Psoas muscle (tissue), 8 donors: ENCODE data around the gene HOATZ. TPM values are rescaled to one million over a fixed set of nuclear protein-coding genes. Genes with fewer than 3 reads are reported as not detected.

Experiments used
- ATAC-seq, 4 donors: fragments of 200-7000 bp; cut with Tn5 transposase; one replicate each; pipeline ENCODE4 v1.9.1; 2020; ENCODE audit warnings: moderate library complexity in 3 of 4, mild to moderate bottlenecking in 2 of 4
- DNase-seq, 2 donors: peaks; one replicate each; pipeline ENCODE4 v3.0.0-alpha.2; 2020
- H3K27ac ChIP-seq: fragments of 200-600 bp; one replicate; pipeline ENCODE4 v1.8.0; 2022
- H3K27me3 ChIP-seq, 3 donors: fragments of 200-600 bp in 1 of 3; one replicate each; pipeline versions ENCODE4 v1.6.1 to v1.8.0; 2013 to 2022; ENCODE audit warnings: low read length in 2 of 3, mild to moderate bottlenecking in 2 of 3, moderate library complexity in 1 of 3; ENCODE audit not compliant: insufficient read depth in 3 of 3
- H3K36me3 ChIP-seq, 2 donors: fragments of 200-600 bp in 1 of 2; one replicate each; pipeline versions ENCODE4 v1.6.1 to v1.8.0; 2013 to 2022; ENCODE audit warnings: low read depth in 1 of 2, mild to moderate bottlenecking in 1 of 2, moderate library complexity in 1 of 2; ENCODE audit not compliant: insufficient read depth in 1 of 2
- H3K4me1 ChIP-seq: fragments of 200-600 bp; one replicate; pipeline ENCODE4 v1.8.0; 2022
- H3K4me3 ChIP-seq: fragments of 200-600 bp; one replicate; pipeline ENCODE4 v1.8.0; 2022; ENCODE audit warnings: mild to moderate bottlenecking
- H3K9me3 ChIP-seq: fragments of 200-600 bp; one replicate; pipeline ENCODE4 v1.8.0; 2022
- CTCF ChIP-seq: fragments of 200-600 bp; IDR thresholded peaks from one replicate; pipeline ENCODE4 v1.8.0; 2022; ENCODE audit warnings: antibody characterized with exemption
- WGBS, 3 donors: extraction: QIAGEN DNeasy Blood & Tissue Kit; methylation state at CpG; one replicate each; pipeline versions ENCODE4 v1.1.6 to v1.1.7; 2013; 5-methylcytosine and 5-hydroxymethylcytosine counted together
- intact Hi-C, 2 donors: fragments of 100-400 bp; cut with DNase I; formaldehyde crosslinking; loops; one replicate each; pipeline versions ENCODE4 v1.11.0 to v1.14.2; 2022
- polyA plus RNA-seq, 3 donors: library from polyadenylated mRNA; stranded (reverse); fragments of 200-250 nt; gene quantifications; one replicate each; pipeline ENCODE4 v1.2.3, GENCODE V29; 2013
- total RNA-seq, 4 donors: library from RNA; stranded (reverse); fragmentation: NEBNext Ultra II Directional in 2 of 4; extraction: Animal tissue kit (Norgen Biotek cat#: 25700) in 2 of 4; gene quantifications; one replicate each; pipeline versions ENCODE4 v1.2.1 to v1.2.4, GENCODE V29; 2021 to 2023
- donor health status: healthy with polysubstance abuse.
- donor health status: DM: no; HTN: no; CAD: no; lungs with moderate emphysema.
- donor health status: Bipolar disorder and iron deficiency.
- donor health status: healthy.
- donor health status: DM: yes; HTN: yes; CAD: no.
- donor health status: DM: no; HTN: no; CAD: no.
- donor health status: DM: no; HTN: no; CAD: no.
- donor health status: DM: yes; HTN: yes; CAD: no.

Gene HOATZ
- total and polyA plus RNA-seq, 7 donors, result not detected

- no peaks in the 10 kb centered on the region for H3K27me3 ChIP-seq
- H3K4me3 ChIP-seq, result no peak overlapping the region
- WGBS, 3 donors, result 57 to 80% (median 68%) methylated on average over 6 of the region's 6 CpGs
- ATAC-seq (no peak), DNase-seq (no peak)
- H3K4me1 ChIP-seq, result peaks cover 18% of the 10 kb centered on the region
- H3K27ac ChIP-seq, result no peak overlapping the region
- no peaks in the 10 kb centered on the region for H3K36me3 ChIP-seq
- intact Hi-C loops, result no loop called here
- no peak for TF ChIP-seq CTCF
- H3K9me3 ChIP-seq, result no peaks in the 10 kb centered on the region
Observed at GRCh38 chr11:111570796-111571195, 56.2 kb downstream of the HOATZ start.

- no peak for ATAC-seq
- H3K4me1 ChIP-seq, result peaks cover 18% of the 10 kb centered on the region
- intact Hi-C loops, result no loop called here
- no peak for TF ChIP-seq CTCF
- H3K9me3 ChIP-seq, result no peaks in the 10 kb centered on the region
- no peaks in the 10 kb centered on the region for H3K36me3 ChIP-seq
- no peaks in the 10 kb centered on the region for H3K27me3 ChIP-seq
- H3K4me3 ChIP-seq, result no peak overlapping the region
- H3K27ac ChIP-seq, result no peak overlapping the region
- DNase-seq, result no peak
- 66 to 68% (median 67%) methylated on average over 6 of the region's 6 CpGs for WGBS, 3 donors
Observed at GRCh38 chr11:111571829-111572501, 57.4 kb downstream of the HOATZ start.

GRCh38 chr11:111572581-111572980 lies 58.0 kb downstream of the HOATZ start:
- no peak for ATAC-seq
- H3K4me3 ChIP-seq, result no peak overlapping the region
- H3K27me3 ChIP-seq, result no peaks in the 10 kb centered on the region
- WGBS, 3 donors, result 86 to 91% (median 88%) methylated on average over 3 of the region's 3 CpGs
- peaks cover 18% of the 10 kb centered on the region for H3K4me1 ChIP-seq
- no peak for DNase-seq
- no peak overlapping the region for H3K27ac ChIP-seq
- H3K36me3 ChIP-seq, result no peaks in the 10 kb centered on the region
- no peaks in the 10 kb centered on the region for H3K9me3 ChIP-seq
- no peak for TF ChIP-seq CTCF
- intact Hi-C loops, result no loop called here

GRCh38 chr11:111573821-111574249 lies 59.3 kb downstream of the HOATZ start:
- Histone ChIP-seq H3K9me3 (no peaks in the 10 kb centered on the region), H3K4me1 (peaks cover 18% of the 10 kb centered on the region), H3K27me3 (no peaks in the 10 kb centered on the region), H3K27ac (peak overlapping the region; percentile 54), H3K36me3 (no peaks in the 10 kb centered on the region), H3K4me3 (peak overlapping the region; percentile 42)
- no peak for TF ChIP-seq CTCF
- intact Hi-C loops, result no loop called here
- peak; percentile 91 to 97 (median 95) for ATAC-seq
- WGBS, 3 donors, result 10 to 15% (median 11%) methylated on average over 4 of the region's 4 CpGs
- DNase-seq, result no peak
